ENCODE results near the gene SCYGR1.

DNA sequence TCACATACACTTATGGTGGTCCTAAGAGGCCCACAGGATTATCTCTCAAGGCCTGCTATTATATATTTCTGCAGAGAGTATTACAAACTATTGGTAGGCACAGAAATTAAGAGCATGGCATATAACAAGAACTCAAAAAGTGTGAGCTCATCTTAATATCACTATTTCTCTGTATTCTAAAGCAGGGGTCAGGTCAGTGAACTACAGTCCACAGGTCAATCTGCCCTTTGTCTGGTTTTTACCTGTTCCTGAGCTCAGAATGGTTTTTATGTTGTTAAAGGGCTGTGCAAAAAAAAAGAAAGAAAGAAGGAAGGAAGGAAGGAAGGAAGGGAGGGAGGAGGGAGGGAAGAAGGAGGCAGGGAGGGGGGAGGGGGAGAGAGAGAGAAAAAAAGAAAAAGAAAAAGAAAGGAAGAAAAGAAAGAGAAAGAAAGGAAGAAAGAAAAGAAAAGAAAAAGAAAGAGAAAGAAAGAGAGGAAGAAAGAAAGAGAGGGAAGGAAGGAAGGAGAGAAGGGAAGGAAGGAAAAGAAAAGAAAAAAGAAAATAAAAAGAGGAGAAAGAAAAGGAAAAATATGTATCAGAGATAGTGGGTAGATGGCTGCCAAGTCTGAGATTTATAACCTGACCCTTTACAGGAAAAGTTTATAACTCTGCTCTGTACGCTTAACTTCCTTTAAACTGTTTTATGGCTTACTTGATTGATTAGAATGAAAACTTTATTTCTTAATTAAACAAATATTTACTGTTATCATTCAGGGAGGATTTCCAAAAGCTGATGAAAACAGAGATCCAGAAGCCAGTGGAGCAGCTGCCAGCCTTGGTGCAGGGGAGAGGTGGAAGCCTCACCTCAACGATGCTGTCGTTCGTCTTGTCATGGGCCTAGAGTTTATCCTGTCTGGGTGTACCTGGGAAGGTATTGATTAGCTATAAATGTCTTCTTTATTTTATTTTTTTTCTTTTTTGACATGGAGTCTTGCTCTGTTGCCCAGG lies 11.2 kb upstream of the SCYGR1 start:
- TF ChIP-seq, protein P1, sequence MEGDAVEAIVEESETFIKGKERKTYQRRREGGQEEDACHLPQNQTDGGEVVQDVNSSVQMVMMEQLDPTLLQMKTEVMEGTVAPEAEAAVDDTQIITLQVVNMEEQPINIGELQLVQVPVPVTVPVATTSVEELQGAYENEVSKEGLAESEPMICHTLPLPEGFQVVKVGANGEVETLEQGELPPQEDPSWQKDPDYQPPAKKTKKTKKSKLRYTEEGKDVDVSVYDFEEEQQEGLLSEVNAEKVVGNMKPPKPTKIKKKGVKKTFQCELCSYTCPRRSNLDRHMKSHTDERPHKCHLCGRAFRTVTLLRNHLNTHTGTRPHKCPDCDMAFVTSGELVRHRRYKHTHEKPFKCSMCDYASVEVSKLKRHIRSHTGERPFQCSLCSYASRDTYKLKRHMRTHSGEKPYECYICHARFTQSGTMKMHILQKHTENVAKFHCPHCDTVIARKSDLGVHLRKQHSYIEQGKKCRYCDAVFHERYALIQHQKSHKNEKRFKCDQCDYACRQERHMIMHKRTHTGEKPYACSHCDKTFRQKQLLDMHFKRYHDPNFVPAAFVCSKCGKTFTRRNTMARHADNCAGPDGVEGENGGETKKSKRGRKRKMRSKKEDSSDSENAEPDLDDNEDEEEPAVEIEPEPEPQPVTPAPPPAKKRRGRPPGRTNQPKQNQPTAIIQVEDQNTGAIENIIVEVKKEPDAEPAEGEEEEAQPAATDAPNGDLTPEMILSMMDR (IDR thresholded peaks at IDR 0.05) = no peak
- TF ChIP-seq POLR2AphosphoS5 (IDR thresholded peaks at IDR 0.05) = no peak
- TF ChIP-seq EP300 (IDR thresholded peaks at IDR 0.05) = no peak

All from gastroesophageal sphincter (tissue), 3 donors.